ENCODE results near the gene EML2. TPM values are rescaled to one million over a fixed set of nuclear protein-coding genes. Genes with fewer than 3 reads are reported as not detected.
"Not testable (repeated sequence)": the region's sequence is repeated elsewhere in the genome, so short reads cannot be mapped to it uniquely, and the experiment has no call there.

Gene EML2
- total RNA-seq, 4 donors from 2014 or later: 3.0 to 6.7 (median 4.8) TPM

- no peak overlapping the region for H3K27ac ChIP-seq
- ATAC-seq (no peak), DNase-seq (no peak)
- peaks cover 11 to 17% of the 10 kb centered on the region in 2 donors for H3K4me1 ChIP-seq
- peaks cover 0 to 14% (median 0%) of the 10 kb centered on the region in 3 donors for H3K27me3 ChIP-seq
- in situ Hi-C loops (cut with MboI; ENCODE audit: low sequenced_read_pairs in 4 of 4): loop anchor here in 1 of 4 donors (10.0 kb wide), 1 partner anchor 111 kb away; no protein-coding TSS in a partner anchor
- no peaks in the 10 kb centered on the region for H3K9me3 ChIP-seq
- TF ChIP-seq POLR2A (IDR thresholded peaks at IDR 0.05): no peak
- no peaks in the 10 kb centered on the region for H3K36me3 ChIP-seq
- no peak overlapping the region for H3K4me3 ChIP-seq
- intact Hi-C loops (cut with DNase I; ENCODE audit: low total_unique reads): no loop called here
Measured at GRCh38 chr19:45636275-45636674, 2.9 kb downstream of the EML2 start.

DNA sequence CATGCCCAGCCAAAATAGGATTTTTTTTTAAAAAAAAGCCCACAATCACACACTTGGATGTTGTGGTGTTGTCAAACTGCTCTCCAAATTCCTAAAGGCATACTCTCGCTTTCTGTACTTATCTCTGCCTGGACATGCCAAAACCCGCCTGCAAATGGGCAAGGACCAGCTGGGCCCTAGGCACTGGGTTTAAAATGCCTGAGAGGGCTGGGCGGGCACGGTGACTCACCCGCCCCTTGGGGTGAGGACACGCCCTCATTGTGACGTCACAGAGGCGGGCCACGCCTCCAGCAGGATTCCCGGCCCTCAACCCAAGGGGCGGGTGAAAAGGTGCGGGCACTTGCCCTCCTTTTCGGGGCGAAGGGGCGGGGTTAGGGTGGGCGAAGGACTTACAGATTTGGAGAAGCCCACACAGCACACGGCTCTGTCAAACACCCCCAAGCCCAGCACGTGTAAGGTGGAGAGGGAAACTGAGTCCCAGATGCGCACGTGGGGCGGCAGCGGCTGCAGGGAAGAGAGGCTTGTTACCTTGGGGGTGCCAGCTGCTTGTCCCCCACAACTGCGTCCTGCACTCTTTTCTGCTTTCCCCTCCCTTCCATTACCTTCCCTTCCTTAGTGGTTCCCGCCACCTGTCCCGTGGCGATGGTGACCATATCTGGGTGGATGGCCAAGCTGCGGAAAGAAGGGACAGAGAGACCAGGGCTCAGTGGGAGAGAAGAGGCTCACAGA, 6.6 kb downstream of the EML2 start:
- in situ Hi-C loops (cut with MboI; ENCODE audit: low sequenced_read_pairs in 4 of 4) (loop anchor here in 1 of 4 donors (10.0 kb wide), 1 partner anchor 108 kb away; no protein-coding TSS in a partner anchor), intact Hi-C loops (cut with DNase I; ENCODE audit: low total_unique reads) (no loop called here)
- TF ChIP-seq, protein P1, sequence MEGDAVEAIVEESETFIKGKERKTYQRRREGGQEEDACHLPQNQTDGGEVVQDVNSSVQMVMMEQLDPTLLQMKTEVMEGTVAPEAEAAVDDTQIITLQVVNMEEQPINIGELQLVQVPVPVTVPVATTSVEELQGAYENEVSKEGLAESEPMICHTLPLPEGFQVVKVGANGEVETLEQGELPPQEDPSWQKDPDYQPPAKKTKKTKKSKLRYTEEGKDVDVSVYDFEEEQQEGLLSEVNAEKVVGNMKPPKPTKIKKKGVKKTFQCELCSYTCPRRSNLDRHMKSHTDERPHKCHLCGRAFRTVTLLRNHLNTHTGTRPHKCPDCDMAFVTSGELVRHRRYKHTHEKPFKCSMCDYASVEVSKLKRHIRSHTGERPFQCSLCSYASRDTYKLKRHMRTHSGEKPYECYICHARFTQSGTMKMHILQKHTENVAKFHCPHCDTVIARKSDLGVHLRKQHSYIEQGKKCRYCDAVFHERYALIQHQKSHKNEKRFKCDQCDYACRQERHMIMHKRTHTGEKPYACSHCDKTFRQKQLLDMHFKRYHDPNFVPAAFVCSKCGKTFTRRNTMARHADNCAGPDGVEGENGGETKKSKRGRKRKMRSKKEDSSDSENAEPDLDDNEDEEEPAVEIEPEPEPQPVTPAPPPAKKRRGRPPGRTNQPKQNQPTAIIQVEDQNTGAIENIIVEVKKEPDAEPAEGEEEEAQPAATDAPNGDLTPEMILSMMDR (IDR thresholded peaks at IDR 0.05 in 4 of 5, conservative IDR thresholded peaks at IDR 0.05 in 1 of 5): no peak
- H3K9me3 ChIP-seq: no peaks in the 10 kb centered on the region
- no peaks in the 10 kb centered on the region for H3K27me3 ChIP-seq
- peak; percentile 29 to 75 for DNase-seq
- no peaks in the 10 kb centered on the region for H3K36me3 ChIP-seq
- H3K4me1 ChIP-seq: peaks cover 0 to 6% of the 10 kb centered on the region in 2 donors
- ATAC-seq: peak; percentile 72 to 88
- H3K4me3 ChIP-seq: no peak overlapping the region
- H3K27ac ChIP-seq: peak overlapping the region in 2 of 4 donors; percentile 38 to 43

GRCh38 chr19:45630463-45630862, 8.7 kb downstream of the EML2 start:
- DNase-seq: no peak
- TF ChIP-seq, protein P1 (IDR thresholded peaks at IDR 0.05 in 4 of 5, conservative IDR thresholded peaks at IDR 0.05 in 1 of 5): no peak
- TF ChIP-seq POLR2A (IDR thresholded peaks at IDR 0.05): no peak
- Histone ChIP-seq H3K9me3 (no peaks in the 10 kb centered on the region), H3K36me3 (no peaks in the 10 kb centered on the region), H3K27me3 (no peaks in the 10 kb centered on the region), H3K27ac (no peak overlapping the region), H3K4me3 (no peak overlapping the region), H3K4me1 (no peaks in the 10 kb centered on the region)
- ATAC-seq: no peak
- in situ Hi-C loops (cut with MboI; ENCODE audit: low sequenced_read_pairs in 4 of 4) (loop anchor here in 1 of 4 donors (10.0 kb wide), 1 partner anchor 106 kb away; no protein-coding TSS in a partner anchor), intact Hi-C loops (cut with DNase I; ENCODE audit: low total_unique reads) (no loop called here)

- no peaks in the 10 kb centered on the region for H3K36me3 ChIP-seq
- H3K27me3 ChIP-seq: no peaks in the 10 kb centered on the region
- ATAC-seq: no peak
- TF ChIP-seq POLR2A (IDR thresholded peaks at IDR 0.05): no peak
- TF ChIP-seq, protein P1 (IDR thresholded peaks at IDR 0.05 in 4 of 5, conservative IDR thresholded peaks at IDR 0.05 in 1 of 5): no peak
- no peaks in the 10 kb centered on the region for H3K4me1 ChIP-seq
- no peaks in the 10 kb centered on the region for H3K9me3 ChIP-seq
- DNase-seq: no peak
- H3K27ac ChIP-seq: no peak overlapping the region
- intact Hi-C loops (cut with DNase I; ENCODE audit: low total_unique reads): no loop called here
- in situ Hi-C loops (cut with MboI; ENCODE audit: low sequenced_read_pairs in 4 of 4): loop anchor here in 1 of 4 donors (10.0 kb wide), 1 partner anchor 105 kb away; no protein-coding TSS in a partner anchor
- no peak overlapping the region for H3K4me3 ChIP-seq
Measured at GRCh38 chr19:45629704-45630103, 9.5 kb downstream of the EML2 start.

DNA sequence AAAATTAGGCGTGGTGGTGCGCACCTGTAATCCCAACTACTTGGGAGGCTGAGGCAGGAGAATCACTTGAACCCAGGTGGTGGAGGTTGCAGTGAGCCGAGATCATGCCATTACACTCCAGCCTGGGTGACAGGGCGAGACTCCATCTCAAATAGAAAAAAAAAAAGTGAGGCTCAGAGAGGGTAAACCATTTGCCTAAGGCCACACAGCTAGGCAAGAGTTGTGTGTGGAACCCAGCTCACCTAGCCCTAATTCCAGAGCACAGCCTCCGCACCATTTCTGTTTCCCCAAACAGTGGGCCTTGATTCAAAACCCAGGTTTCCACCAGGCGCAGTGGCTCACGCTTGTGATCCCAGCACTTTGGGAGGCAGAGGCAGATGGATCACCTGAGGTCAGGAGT, 11.0 kb downstream of the EML2 start:
- H3K4me3 ChIP-seq; intact Hi-C loops (cut with DNase I; ENCODE audit: low total_unique reads); H3K36me3 ChIP-seq; H3K27ac ChIP-seq; in situ Hi-C loops (cut with MboI; ENCODE audit: low sequenced_read_pairs in 4 of 4); H3K27me3 ChIP-seq; DNase-seq; H3K9me3 ChIP-seq; H3K4me1 ChIP-seq; ATAC-seq: not testable (repeated sequence)
